NCI-H2227 treated with DMSO at 0.1 percent for 48 hours (cell line): ENCODE measurements around the gene CARM1.
"Not testable (repeated sequence)": the region's sequence is repeated elsewhere in the genome, so short reads cannot be mapped to it uniquely, and the experiment has no call there.

Experiments
- DNase-seq: peaks from one replicate; lab custom pipeline; 2025; lab: John Stamatoyannopoulos, UW

CARM1 gene

GRCh38 chr19:10929402-10929794, 58.0 kb downstream of the CARM1 start:
- no peak for DNase-seq

- DNase-seq: no peak
Measured at GRCh38 chr19:10935371-10936059, 64.2 kb downstream of the CARM1 start.

GRCh38 chr19:10936661-10937084, 65.3 kb downstream of the CARM1 start:
- peak; percentile 62 for DNase-seq

GRCh38 chr19:10941649-10942048, 70.3 kb downstream of the CARM1 start:
- DNase-seq: not testable (repeated sequence)

GRCh38 chr19:10943412-10943811, 72.1 kb downstream of the CARM1 start:
- not testable (repeated sequence) for DNase-seq

- no peak for DNase-seq
Measured at GRCh38 chr19:10945264-10945663, 73.9 kb downstream of the CARM1 start.

GRCh38 chr19:10946958-10947657, 75.8 kb downstream of the CARM1 start:
- no peak for DNase-seq

GRCh38 chr19:10952809-10953208, 81.5 kb downstream of the CARM1 start:
- no peak for DNase-seq

- DNase-seq: not testable (repeated sequence)
Measured at GRCh38 chr19:10959277-10959968, 88.1 kb downstream of the CARM1 start.

- DNase-seq: peak; percentile 86
Measured at GRCh38 chr19:10960314-10961072, 89.1 kb downstream of the CARM1 start, which contains the start of gene SMARCA4. TSS of gene SMARCA4 (plus strand) at chr19:10961030. CDS start at chr19:10984152, 23,122 bp downstream.

GRCh38 chr19:10961073-10961860, 89.9 kb downstream of the CARM1 start:
- no peak for DNase-seq

GRCh38 chr19:10962863-10963262, 91.5 kb downstream of the CARM1 start:
- no peak for DNase-seq

- no peak for DNase-seq
Measured at GRCh38 chr19:10963865-10964264, 92.5 kb downstream of the CARM1 start.

- DNase-seq: no peak
Measured at GRCh38 chr19:10964903-10965302, 93.5 kb downstream of the CARM1 start.

GRCh38 chr19:10965398-10965797, 94.0 kb downstream of the CARM1 start:
- DNase-seq: no peak

- DNase-seq: no peak
Measured at GRCh38 chr19:10966809-10967208, 95.5 kb downstream of the CARM1 start.

- DNase-seq: no peak
Measured at GRCh38 chr19:10968527-10969135, 97.3 kb downstream of the CARM1 start.

GRCh38 chr19:10971107-10971726, 99.9 kb downstream of the CARM1 start:
- no peak for DNase-seq
